HEK293T (cell line): ENCODE results near the gene AK5.
"Not testable (repeated sequence)": the region's sequence is repeated elsewhere in the genome, so short reads cannot be mapped to it uniquely, and the experiment has no call there.

Experiments used
- CTCF ChIA-PET: fragments of 350-600 bp; formaldehyde crosslinking; extraction: SDS; loops from one replicate; lab custom pipeline; 2021; ENCODE audit warnings: antibody characterized with exemption, inconsistent platforms; lab: Yijun Ruan, JAX
- POLR2A ChIA-PET: fragments of 350-600 bp; formaldehyde crosslinking; extraction: SDS; loops from one replicate; lab custom pipeline; 2020; ENCODE audit warnings: antibody characterized with exemption, inconsistent platforms; lab: Yijun Ruan, JAX
- DNase-seq: peaks from one replicate; pipeline ENCODE4 v3.0.0; 2012; ENCODE audit warnings: mixed read lengths; ENCODE audit errors: extremely low spot score
- ARNT ChIP-seq: fragments of 450-650 bp; IDR thresholded peaks from 2 replicates; pipeline ENCODE4 v1.6.1; 2017; ENCODE audit warnings: mild to moderate bottlenecking
- BHLHE40 ChIP-seq: fragments of 450-650 bp; IDR thresholded peaks from 2 replicates; pipeline ENCODE4 v1.6.1; 2016; ENCODE audit warnings: mild to moderate bottlenecking, moderate library complexity, borderline replicate concordance
- CTBP1 ChIP-seq: fragments of 450-650 bp; IDR thresholded peaks from 2 replicates; pipeline ENCODE4 v1.6.1; 2016; ENCODE audit warnings: borderline replicate concordance
- ELF4 ChIP-seq: fragments of 450-650 bp; IDR thresholded peaks from 2 replicates; pipeline ENCODE4 v1.6.1; 2017; ENCODE audit warnings: antibody characterized with exemption
- FOXA1 ChIP-seq: fragments of 450-650 bp; IDR thresholded peaks from 2 replicates; pipeline ENCODE4 v1.6.1; 2016; ENCODE audit warnings: mild to moderate bottlenecking
- FOXK2 ChIP-seq: fragments of 450-650 bp; IDR thresholded peaks from 2 replicates; pipeline ENCODE4 v1.6.1; 2016; ENCODE audit warnings: mild to moderate bottlenecking
- FOXM1 ChIP-seq: fragments of 450-650 bp; IDR thresholded peaks from 2 replicates; pipeline ENCODE4 v1.6.1; 2017; ENCODE audit warnings: mild to moderate bottlenecking, borderline replicate concordance
- HDGF ChIP-seq: fragments of 450-650 bp; IDR thresholded peaks from 2 replicates; pipeline ENCODE4 v1.6.1; 2017; ENCODE audit warnings: antibody characterized with exemption, borderline replicate concordance
- L3MBTL2 ChIP-seq: fragments of 450-650 bp; conservative IDR thresholded peaks from 2 replicates; pipeline ENCODE4 v1.6.1; 2016; ENCODE audit warnings: mild to moderate bottlenecking
- LEF1 ChIP-seq: fragments of 450-650 bp; IDR thresholded peaks from 2 replicates; pipeline ENCODE4 v1.6.1; 2017; ENCODE audit warnings: mild to moderate bottlenecking, borderline replicate concordance
- NFRKB ChIP-seq: fragments of 450-650 bp; IDR thresholded peaks from 2 replicates; pipeline ENCODE4 v1.6.1; 2016; ENCODE audit warnings: mild to moderate bottlenecking, moderate library complexity
- PKNOX1 ChIP-seq: fragments of 450-650 bp; IDR thresholded peaks from 2 replicates; pipeline ENCODE4 v1.6.1; 2016
- SP1 ChIP-seq: fragments of 450-650 bp; IDR thresholded peaks from 2 replicates; pipeline ENCODE4 v1.6.1; 2017
- SUZ12 ChIP-seq: fragments of 450-650 bp; IDR thresholded peaks from 2 replicates; pipeline ENCODE4 v1.6.1; 2016; ENCODE audit warnings: mild to moderate bottlenecking
- TARDBP ChIP-seq: fragments of 450-650 bp; IDR thresholded peaks from 2 replicates; pipeline ENCODE4 v1.6.1; 2016
- ZNF384 ChIP-seq: fragments of 450-650 bp; IDR thresholded peaks from 2 replicates; pipeline ENCODE4 v1.6.1; 2016

The AK5 gene

GRCh38 chr1:77504986-77505385 lies 223.2 kb downstream of the AK5 start:
- no peak for DNase-seq
- CTCF ChIA-PET = no interaction called here
- TF ChIP-seq ELF4 (no peak), NFRKB (no peak), FOXM1 (no peak), SP1 (no peak)
- POLR2A ChIA-PET = no interaction called here

- DNase-seq = no peak
- ChIA-PET CTCF (no interaction called here), POLR2A (no interaction called here)
- no peak for TF ChIP-seq ZNF384
- TF ChIP-seq TARDBP = no peak
- TF ChIP-seq SP1 = no peak
- no peak for TF ChIP-seq CTBP1
- no peak for TF ChIP-seq SUZ12
- TF ChIP-seq HDGF = no peak
- no peak for TF ChIP-seq FOXA1
- no peak for TF ChIP-seq ARNT
- TF ChIP-seq BHLHE40 = no peak
- no peak for TF ChIP-seq PKNOX1
- TF ChIP-seq NFRKB = no peak
- no peak for TF ChIP-seq ELF4
- TF ChIP-seq LEF1 = no peak
- TF ChIP-seq L3MBTL2 = no peak
- TF ChIP-seq FOXK2 = no peak
- no peak for TF ChIP-seq FOXM1
Measured at GRCh38 chr1:77506771-77507170, 225.0 kb downstream of the AK5 start.

GRCh38 chr1:77509051-77509492 lies 227.3 kb downstream of the AK5 start:
- CTCF ChIA-PET = no interaction called here
- DNase-seq = no peak

GRCh38 chr1:77509898-77510297 lies 228.1 kb downstream of the AK5 start:
- DNase-seq = no peak
- CTCF ChIA-PET = no interaction called here
- POLR2A ChIA-PET = no interaction called here
- TF ChIP-seq NFRKB = no peak
- TF ChIP-seq CTBP1 = no peak
- TF ChIP-seq TARDBP = no peak
- TF ChIP-seq BHLHE40 = no peak
- no peak for TF ChIP-seq ELF4
- no peak for TF ChIP-seq ARNT
- no peak for TF ChIP-seq SP1
- no peak for TF ChIP-seq ZNF384
- TF ChIP-seq HDGF = no peak
- TF ChIP-seq FOXM1 = no peak
- TF ChIP-seq PKNOX1 = no peak

More at GRCh38 chr1:77509051-77509492, 227.3 kb downstream of the AK5 start:
- POLR2A ChIA-PET = no interaction called here
- TF ChIP-seq ARNT (no peak), FOXK2 (no peak), NFRKB (no peak), SUZ12 (no peak), CTBP1 (no peak), LEF1 (no peak), HDGF (no peak), L3MBTL2 (no peak), TARDBP (no peak), ELF4 (no peak)

- TF ChIP-seq FOXA1 (no peak), L3MBTL2 (no peak), PKNOX1 (no peak), NFRKB (no peak), ZNF384 (no peak), ARNT (no peak), SP1 (no peak)
- DNase-seq = no peak
- POLR2A ChIA-PET = no interaction called here
- CTCF ChIA-PET = no interaction called here
Measured at GRCh38 chr1:77511440-77511840, 229.6 kb downstream of the AK5 start.

GRCh38 chr1:77512650-77513049 lies 230.8 kb downstream of the AK5 start:
- DNase-seq, POLR2A ChIA-PET, CTCF ChIA-PET: not testable (repeated sequence)

GRCh38 chr1:77513839-77514763 lies 232.3 kb downstream of the AK5 start:
- no peak for DNase-seq
- no peak for TF ChIP-seq NFRKB
- CTCF ChIA-PET = interaction anchor here (1.5 kb wide), 1 partner anchor 19 kb away, joined by 3 read pairs; no protein-coding TSS in a partner anchor
- POLR2A ChIA-PET = no interaction called here
